Fibroblast of skin of right quadriceps (primary cell): ENCODE data around the gene ABCA9.
"Not testable (repeated sequence)": the region's sequence is repeated elsewhere in the genome, so short reads cannot be mapped to it uniquely, and the experiment has no call there.

Experiments
- DNase-seq: peaks from one replicate; pipeline ENCODE4 v3.0.0-alpha.2; 2013

The ABCA9 gene

DNA sequence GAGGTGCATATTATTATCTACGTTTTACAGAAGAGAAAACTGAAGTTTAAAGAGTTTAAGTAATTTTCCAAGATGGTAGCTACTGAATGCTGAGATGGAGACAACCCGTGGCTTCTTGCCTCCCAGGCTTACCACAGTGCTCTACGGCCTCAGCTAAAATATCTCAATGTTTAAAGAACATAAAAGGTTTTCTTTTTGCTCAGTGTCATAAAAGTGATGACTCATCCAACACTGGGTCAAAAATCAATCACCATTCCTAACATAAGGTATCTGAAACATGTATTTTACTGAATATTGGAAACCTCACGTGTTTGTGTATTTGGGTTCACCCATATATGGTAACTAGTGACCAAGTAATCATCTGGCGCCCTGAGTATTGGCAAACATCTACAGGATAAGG lies 18.4 kb downstream of the ABCA9 start:
- DNase-seq = no peak

DNA sequence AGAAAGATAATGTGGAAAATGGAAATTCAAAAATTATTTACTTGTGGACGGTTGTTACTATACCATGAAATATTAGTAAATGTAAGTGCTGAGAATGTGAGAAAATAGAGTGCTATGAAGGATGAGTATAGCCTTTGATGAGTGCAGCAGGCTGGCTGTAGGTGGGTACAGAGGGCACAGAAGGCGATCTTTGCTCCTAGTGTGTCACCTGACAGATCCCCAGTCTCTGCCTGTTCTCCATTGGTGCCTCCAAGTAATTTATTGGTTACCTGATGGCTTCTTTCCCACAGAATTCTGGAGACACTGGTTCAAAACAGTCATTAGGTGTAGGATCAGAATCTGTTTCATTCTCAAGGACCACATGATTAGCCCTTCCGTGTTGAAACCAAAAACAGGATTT lies 28.9 kb downstream of the ABCA9 start:
- no peak for DNase-seq

DNA sequence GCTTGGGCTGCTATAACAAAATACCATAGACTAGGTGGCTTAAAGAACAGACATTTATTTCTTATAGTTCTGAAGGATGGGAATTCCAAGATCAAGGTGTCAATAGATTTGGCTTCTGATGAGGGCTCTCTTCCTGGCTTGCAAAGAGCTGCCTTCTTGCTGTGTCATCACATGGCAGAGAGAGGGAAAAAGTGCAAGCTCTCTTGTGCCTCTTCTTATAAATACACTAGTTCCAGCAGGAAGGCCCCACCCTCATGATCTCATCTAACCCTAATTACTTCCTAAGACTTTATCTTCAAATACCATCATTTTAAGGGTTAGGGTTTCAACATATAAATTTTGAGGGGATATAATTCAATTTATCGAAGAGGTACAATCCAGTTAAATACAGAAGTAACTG lies 30.6 kb downstream of the ABCA9 start:
- DNase-seq = no peak

DNA sequence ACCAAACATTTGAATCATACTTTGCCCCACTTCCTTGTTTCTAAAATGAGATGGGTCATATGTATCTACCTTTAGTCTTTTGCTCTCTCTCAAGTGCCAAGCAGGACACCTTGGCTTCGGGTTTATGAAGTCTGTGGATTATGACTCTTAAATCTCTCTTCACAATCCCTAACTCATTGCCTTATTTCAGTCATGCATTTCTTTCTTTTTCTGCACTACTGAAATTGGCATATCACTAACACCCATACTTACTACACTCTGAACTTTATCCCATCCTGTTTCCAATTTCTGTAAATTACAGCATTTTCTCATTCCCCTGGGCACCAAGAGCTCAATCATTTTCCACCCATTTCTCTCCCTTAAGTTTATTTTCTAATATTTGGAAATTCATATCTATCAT lies 42.0 kb downstream of the ABCA9 start:
- no peak for DNase-seq

DNA sequence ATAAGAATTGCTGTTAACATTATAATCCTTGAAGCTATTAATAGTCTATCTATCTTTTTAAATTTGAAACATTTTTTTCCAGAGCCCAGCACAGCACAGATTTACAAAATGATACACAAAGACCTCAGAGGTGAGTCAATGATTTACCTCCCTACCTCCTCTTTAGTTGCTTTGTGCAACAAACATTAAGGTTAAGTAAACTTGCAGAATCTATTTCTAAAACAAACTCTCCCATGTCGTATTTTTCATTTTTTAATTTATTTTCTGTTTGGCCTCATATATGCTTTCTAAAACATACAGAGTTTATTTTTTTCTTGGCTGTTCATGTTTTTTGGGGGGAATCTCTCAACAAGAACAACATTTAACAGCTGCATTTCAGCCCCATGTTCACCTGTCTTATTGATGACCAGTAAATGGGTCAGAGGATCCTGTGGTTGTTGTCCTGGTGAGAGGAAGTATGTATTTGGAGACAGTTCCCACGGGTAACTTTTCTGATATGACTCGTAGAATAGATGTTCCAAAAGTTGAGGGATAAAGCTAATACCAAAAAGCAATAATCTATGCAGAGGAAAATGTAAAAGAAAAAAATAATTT lies 42.6 kb downstream of the ABCA9 start:
- no peak for DNase-seq

DNA sequence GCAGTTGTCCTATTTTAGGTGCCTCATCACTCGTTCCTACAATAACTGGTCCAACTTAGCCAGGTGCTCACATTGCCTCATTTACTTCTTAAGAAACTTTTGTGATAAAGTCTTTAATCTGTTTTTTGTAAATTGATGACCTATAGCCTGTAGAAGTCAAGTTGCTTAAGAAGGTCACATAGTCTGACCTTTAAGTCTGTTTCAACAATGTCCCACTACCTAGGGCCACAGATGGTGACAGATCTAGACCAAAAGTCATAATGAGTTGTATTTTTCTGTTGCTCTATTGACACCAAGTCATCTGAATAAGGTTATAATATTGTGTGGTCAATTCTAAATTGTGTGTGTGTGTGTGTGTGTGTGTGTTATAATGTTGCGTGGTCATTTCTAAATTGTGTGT lies 45.1 kb downstream of the ABCA9 start:
- DNase-seq = no peak

DNA sequence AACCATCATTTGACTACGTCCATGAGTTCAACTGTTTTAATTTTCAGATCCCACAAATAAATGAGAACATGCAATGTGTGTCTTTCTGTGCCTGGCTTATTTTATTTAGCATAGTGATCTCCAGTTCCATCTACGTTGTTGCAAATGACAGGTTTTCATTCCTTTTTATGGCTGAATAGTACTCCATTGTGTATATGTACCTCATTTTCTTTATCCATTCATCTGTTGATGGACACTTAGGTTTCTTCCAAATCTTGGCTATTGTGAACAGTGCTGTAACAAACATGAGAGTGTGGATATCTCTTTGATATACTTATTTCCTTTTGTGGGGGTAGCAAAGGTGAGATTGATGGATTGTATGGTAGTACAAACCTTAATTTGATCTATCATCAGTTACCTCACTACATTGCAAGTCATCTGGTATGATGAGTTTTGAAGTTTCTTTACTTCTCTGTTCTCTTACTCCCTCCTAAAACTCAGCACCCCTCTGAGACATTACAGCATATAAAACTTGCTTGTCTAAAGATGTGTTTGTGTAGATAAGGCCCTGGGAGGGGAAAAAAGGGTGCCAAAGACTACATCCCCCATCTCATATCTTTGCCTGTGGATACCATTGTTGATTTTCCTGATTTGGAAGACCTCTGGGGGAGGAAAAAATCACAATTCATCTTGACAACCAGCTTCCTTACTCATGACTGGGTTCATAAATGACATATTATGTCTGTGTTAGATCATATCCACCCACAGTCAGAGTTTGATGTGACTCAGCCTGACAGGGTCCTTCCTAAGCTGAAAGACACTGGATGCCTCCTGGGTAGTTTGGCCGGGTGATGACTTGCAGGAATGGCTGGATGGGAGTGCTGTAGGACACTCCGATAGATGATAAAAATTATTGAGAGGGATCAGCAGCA lies 47.6 kb downstream of the ABCA9 start:
- peak; percentile 51 for DNase-seq

DNA sequence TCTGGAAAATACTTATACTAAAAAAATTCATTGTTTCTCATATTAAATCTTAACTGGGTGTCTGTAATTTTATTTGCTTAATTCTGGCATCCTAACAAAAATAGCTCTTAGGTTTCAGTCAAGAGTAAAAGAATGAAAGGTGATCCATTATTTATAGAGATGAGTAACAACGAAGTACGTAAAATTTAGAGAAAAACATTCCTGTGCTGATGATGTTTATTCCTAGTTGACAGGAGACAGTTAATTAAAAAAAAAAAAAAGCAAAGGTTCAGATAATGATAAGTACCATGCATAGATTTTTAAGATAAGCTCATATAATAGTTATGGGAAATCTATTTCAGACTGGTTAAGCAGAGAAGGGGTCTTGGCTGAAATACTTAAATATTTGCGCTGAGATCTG lies 50.8 kb downstream of the ABCA9 start:
- no peak for DNase-seq

DNA sequence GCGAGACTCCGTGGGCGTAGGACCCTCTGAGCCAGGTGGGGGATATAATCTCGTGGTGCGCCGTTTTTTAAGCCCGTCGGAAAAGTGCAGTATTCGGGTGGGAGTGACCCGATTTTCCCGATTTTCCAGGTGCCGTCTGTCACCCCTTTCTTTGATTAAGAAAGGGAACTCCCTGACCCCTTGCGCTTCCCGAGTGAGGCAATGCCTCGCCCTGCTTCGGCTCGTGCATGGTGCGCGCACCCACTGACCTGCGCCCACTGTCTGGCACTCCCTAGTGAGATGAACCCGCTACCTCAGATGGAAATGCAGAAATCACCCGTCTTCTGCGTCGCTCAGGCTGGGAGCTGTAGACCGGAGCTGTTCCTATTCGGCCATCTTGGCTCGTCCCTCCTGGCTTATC lies 56.0 kb downstream of the ABCA9 start:
- DNase-seq = not testable (repeated sequence)

DNA sequence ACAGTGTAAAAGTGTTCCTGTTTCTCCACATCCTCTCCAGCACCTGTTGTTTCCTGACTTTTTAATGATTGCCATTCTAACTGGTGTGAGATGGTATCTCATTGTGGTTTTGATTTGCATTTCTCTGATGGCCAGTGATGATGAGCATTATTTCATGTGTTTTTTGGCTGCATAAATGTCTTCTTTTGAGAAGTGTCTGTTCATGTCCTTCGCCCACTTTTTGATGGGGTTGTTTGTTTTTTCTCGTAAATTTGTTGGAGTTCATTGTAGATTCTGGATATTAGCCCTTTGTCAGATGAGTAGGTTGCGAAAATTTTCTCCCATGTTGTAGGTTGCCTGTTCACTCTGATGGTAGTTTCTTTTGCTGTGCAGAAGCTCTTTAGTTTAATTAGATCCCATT lies 61.0 kb downstream of the ABCA9 start:
- DNase-seq = not testable (repeated sequence)

DNA sequence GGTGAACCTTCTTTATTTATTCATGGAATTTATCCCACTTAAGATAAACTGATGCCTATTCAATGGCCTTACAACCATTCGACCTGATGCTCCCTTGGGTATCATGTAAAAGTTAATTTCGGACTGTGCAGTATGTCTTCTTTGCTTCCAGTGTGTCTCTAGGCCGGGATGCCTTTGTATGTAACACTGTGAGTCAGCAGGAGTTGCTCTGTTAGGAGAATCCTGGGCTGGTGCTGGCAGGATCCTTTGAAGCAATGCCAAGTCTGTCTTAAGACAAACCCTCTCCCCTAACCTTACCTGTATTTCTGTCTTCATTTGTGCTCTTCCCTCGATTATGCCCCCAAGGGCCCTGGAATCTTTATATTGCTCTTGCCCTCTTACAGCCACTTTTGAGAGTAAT lies 67.6 kb downstream of the ABCA9 start:
- DNase-seq = peak; percentile 5

DNA sequence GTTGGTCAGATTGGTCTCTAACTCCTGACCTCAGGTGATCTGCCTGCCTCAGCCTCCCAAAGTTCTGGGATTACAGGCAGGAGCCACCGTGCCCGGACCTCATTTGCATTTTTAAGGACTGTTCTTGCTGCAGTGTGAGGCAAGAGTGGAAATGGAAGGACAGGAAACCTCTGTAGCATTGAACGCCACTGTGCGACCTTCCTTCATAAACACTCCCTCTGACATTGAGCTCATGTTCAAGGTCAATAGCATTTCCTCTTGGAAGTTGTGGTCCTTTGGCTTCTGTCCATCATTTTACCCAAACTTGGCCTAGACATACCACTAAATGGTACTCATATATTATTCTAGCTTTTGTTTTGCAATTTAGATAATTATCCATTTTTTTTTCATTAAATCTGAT lies 72.8 kb downstream of the ABCA9 start:
- no peak for DNase-seq

DNA sequence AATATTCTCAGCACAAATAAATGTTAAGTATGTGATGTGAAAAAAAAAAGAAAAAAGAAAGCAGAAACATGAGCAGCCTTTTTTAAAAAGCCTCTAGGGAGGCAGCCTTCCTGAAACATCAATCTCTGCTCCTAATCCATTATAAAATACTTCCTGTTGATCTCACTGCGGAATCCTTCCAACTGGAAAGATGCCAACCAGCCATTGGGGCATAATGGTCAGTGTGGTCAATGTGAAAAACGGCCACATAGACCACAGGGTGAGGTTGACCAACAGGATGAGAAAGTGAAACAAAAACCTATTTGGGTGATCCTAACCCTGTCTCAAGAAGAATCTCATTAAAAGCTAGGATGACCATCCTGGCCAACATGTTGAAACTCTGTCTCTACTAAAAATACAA lies 79.4 kb downstream of the ABCA9 start:
- peak; percentile 44 for DNase-seq

DNA sequence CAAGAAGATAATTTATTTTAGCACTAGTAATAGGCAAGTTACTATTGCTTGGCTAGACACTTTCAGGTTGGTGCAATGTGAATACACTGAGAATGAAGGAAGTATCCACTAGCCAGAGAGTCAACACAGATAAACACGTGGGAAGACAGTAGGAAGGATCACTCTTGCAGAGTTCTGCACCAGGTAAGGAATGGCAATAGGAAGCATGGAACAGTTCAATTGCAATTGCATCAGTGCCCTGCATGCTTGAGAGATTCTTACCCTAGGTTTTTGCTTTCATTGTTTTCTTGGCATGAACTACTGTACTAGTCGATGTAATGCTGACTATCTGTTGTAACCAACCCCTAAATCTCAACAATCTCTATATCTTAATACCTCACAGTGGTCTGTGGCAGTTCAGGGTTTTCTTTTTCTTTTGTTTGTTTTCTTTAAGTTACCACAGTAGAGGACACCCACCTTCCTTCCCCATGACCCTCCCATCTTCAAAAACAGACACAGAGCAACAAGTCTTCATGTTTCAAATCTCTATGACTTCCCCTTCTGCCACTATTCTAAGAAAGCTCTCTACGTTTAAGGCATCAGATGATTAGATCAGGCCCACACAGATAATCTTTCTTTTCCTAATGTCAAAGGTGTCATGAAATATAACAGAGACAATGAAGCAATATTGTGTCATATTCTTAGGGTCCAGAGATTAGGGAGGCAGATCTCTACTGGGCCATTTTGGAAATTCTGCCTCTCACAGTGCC lies 87.5 kb downstream of the ABCA9 start:
- DNase-seq = no peak

DNA sequence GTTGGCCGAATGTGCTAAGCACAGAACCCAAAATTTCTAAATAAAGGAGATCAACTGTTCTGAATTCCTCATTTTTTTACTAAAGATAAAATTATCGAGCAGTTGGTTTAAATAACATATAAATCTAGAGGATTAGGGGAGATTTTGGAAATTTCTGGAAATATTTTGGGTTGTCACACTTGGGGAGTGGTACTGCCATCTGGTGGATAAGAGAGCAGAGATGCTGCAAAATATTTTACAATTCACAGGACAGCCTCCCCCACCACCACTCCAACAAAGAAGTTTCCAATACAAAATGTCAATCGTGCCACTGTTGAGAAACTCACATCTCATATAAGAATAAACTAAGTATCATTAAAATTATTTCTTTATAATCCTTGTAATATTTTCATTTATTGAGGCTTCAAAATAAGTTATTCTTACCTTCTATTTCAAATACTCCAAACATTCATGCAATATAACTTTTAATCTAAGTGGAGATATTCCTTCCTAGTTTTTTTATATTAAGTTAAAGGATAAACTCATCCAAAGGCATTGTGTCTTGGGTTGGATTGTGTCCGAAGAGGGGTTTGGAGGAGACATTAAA lies 88.5 kb downstream of the ABCA9 start:
- DNase-seq = peak; percentile 19

DNA sequence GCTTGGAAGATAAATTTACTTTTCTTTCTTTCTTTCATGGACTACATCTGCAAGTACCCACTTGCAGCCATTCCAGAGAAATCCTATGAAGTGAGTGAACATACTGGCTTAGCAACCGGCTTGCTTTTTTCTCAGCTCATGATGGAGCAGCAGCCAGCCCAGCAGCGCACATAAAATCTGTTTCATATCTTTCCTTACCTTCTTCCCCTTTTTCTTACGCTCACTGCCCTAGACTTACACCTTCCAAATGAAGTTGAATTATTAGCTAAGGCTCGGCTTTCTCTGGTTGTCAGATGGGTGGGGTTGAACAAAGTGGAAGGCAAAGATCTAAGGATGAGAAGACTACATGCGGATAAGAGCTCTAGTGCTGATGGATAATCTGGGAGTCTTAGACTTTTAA lies 91.6 kb downstream of the ABCA9 start:
- no peak for DNase-seq

DNA sequence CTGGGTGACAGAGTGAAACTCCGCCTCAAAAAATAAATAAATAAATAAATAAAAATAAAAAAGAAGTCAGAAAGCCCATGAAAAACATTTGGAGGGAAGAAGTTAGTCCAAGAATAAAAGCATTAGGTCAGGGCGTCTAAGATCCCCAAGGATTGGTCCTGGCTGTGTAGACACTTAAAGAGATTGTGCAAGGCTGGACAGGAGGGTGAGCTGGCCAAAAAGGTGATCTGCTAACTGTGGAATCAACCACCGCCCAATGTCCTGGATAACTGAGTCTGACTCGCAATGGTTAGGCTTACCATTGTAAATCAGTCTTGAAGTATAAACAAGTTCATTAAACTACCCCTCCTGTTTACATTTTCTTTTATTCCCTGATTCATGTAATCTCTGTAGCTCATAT lies 96.8 kb downstream of the ABCA9 start:
- DNase-seq = no peak

DNA sequence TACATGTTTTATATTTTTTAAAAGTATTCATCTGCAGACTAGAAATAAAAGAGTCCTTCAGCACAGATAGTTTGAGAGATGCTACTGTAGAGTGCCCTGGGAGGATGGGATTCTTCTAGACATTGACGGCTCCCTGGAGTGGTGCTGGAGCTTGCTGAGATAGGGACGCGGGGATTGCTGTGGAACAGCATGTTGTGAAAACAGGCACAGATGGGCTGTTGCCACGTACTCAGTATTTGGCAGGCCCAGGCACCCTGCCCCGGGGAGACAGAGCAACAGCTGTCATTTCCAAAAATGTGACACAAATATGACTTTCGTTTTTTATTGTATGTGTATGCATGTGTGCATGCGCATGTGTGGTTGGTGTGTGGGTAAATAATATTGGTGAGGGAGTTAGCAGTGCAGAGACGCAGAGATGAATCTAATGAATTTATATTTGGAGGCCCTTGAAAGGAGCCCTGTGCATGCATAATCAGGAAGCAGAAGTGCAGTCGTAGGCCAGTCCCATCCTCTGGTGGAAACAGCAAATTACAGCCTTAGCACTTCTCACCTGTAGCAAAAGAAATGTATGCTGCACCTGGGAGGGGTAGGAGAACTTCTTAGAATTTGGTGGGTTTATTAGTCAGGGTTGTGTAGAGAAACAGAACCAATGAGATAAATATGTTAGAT lies 99.4 kb downstream of the ABCA9 start:
- DNase-seq = no peak

DNA sequence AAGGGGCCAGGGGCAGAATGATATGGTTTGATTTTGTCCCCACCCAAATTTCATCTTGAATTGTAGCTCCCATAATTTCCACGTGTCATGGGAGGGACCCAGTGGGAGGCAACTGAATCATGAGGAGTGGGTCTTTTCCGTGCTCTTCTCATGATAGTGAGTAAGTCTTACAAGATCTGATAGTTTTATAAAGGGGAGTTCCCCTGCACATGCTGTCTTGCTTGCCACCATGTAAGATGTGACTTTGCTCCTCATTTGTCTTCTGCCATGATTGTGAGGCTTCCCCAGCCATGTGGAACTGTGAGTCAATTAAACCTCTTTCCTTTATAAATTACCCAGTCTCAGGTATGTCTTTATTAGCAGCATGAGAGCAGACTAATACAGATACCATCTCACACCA lies 101.6 kb downstream of the ABCA9 start:
- not testable (repeated sequence) for DNase-seq

DNA sequence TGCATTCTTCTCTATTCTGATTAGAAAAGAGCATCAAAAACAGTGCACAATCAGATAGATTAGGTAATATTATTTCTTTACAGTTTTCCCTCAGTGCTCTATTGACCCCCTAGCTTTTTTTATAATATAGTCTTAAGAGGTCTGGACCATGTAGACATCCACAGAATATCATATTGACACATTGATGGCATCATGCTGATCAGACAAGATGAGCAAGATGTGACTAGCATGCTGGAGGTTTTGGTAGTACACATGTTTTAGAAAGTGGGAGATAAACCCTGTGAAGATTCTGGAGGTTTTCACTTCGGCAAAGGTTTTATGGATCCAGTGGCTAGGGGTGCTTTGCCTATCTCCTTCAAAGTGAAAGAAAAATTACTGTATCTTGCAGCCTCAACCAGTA lies 102.8 kb downstream of the ABCA9 start:
- DNase-seq = no peak

DNA sequence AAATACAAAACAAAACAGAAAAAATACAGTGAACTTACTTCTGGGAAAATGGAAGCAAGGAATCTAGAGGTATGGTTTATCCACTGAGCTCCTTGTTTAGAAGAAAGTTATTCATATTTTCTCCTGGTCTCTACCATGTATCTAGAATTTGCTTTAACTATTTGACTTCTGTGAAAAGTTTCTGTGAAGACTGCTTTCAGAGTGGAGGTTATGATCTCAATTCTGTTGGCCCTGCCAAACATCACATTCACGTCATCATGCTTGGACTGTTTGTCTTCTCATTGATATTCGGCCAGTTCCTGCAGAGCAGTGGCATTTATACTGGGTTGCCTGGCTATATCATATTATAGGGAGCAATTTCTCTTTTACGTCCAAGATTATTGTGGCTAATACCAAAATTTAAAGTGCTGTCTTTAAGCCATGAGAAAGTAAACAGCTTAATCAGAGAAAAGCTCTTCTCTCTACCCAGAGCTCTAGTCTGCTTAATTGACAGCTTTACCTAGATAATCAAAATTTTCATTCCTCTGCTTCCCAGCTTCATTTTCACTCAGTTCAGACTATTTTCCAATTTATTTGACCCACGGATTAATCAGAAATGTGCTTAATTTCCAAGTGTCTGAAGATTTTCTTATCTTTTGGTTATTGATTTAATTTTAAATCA lies 105.4 kb downstream of the ABCA9 start, which contains the start of gene ABCA8:
Gene ABCA8 (minus strand): TSS at position 212 of the 661 bp plus-strand sequence. CDS start 13,358 bp downstream, outside the sequence.
- DNase-seq = peak; percentile 29
